GM18907 (cell line): ENCODE measurements around the gene ARHGEF16.

Experiments used
- ATAC-seq: cut with Tn5 transposase; IDR thresholded peaks from one replicate; pipeline ENCODE4 v1.9.1; 2021; ENCODE audit warnings: mild to moderate bottlenecking, moderate library complexity; ENCODE audit not compliant: unreplicated experiment

Gene ARHGEF16

GRCh38 chr1:3466366-3467075 lies 12.1 kb downstream of the ARHGEF16 start:
- no peak for ATAC-seq

GRCh38 chr1:3467096-3468036 lies 12.9 kb downstream of the ARHGEF16 start:
- ATAC-seq = no peak

- no peak for ATAC-seq
Measured at GRCh38 chr1:3468236-3469103, 14.0 kb downstream of the ARHGEF16 start.

GRCh38 chr1:3469104-3469848 lies 14.8 kb downstream of the ARHGEF16 start:
- no peak for ATAC-seq

GRCh38 chr1:3469849-3470649 lies 15.6 kb downstream of the ARHGEF16 start:
- ATAC-seq = no peak

GRCh38 chr1:3470650-3471355 lies 16.3 kb downstream of the ARHGEF16 start:
- ATAC-seq = no peak

GRCh38 chr1:3471356-3472087 lies 17.1 kb downstream of the ARHGEF16 start:
- no peak for ATAC-seq

- no peak for ATAC-seq
Measured at GRCh38 chr1:3472088-3472850, 17.8 kb downstream of the ARHGEF16 start.

- ATAC-seq = no peak
Measured at GRCh38 chr1:3472906-3473305, 18.4 kb downstream of the ARHGEF16 start.

- ATAC-seq = no peak
Measured at GRCh38 chr1:3473381-3473844, 18.9 kb downstream of the ARHGEF16 start.

GRCh38 chr1:3474016-3474415 lies 19.6 kb downstream of the ARHGEF16 start:
- ATAC-seq = no peak

- ATAC-seq = no peak
Measured at GRCh38 chr1:3474421-3474820, 20.0 kb downstream of the ARHGEF16 start.

- ATAC-seq = no peak
Measured at GRCh38 chr1:3475839-3476573, 21.5 kb downstream of the ARHGEF16 start.

- ATAC-seq = no peak
Measured at GRCh38 chr1:3476666-3477065, 22.2 kb downstream of the ARHGEF16 start.

- no peak for ATAC-seq
Measured at GRCh38 chr1:3477241-3477995, 23.0 kb downstream of the ARHGEF16 start.

- no peak for ATAC-seq
Measured at GRCh38 chr1:3478187-3478586, 23.7 kb downstream of the ARHGEF16 start.
